T-helper 22 cell (primary cell): ENCODE measurements around the gene CATSPER3.

Experiments used
- DNase-seq: peaks from one replicate; pipeline ENCODE4 v3.0.0-alpha.2; 2020; ENCODE audit warnings: low read depth

The CATSPER3 gene

GRCh38 chr5:134967607-134968006, at the start of gene CATSPER3:
Gene CATSPER3 (plus strand): TSS chr5:134967907. CDS start chr5:134967992, 85 bp downstream.
- DNase-seq, result no peak

GRCh38 chr5:134918861-134919260, 48.8 kb upstream of the CATSPER3 start:
- DNase-seq, result no peak

GRCh38 chr5:134920848-134921575, 46.7 kb upstream of the CATSPER3 start:
- DNase-seq, result no peak

- DNase-seq, result no peak
These were observed 35.2 kb upstream of the CATSPER3 start for GRCh38 chr5:134932508-134932907.

- no peak for DNase-seq
These were observed 33.5 kb upstream of the CATSPER3 start for GRCh38 chr5:134934202-134934601.

GRCh38 chr5:134935711-134936602, 31.8 kb upstream of the CATSPER3 start:
- DNase-seq, result no peak

GRCh38 chr5:134937526-134937925, 30.2 kb upstream of the CATSPER3 start:
- no peak for DNase-seq

GRCh38 chr5:134938030-134938429, 29.7 kb upstream of the CATSPER3 start:
- no peak for DNase-seq

- no peak for DNase-seq
These were observed 28.2 kb upstream of the CATSPER3 start for GRCh38 chr5:134939500-134939899.

- no peak for DNase-seq
These were observed 24.2 kb upstream of the CATSPER3 start for GRCh38 chr5:134943547-134943946.

- DNase-seq, result no peak
These were observed 23.1 kb upstream of the CATSPER3 start for GRCh38 chr5:134944630-134945029.

GRCh38 chr5:134945041-134945440, 22.7 kb upstream of the CATSPER3 start:
- no peak for DNase-seq

- DNase-seq, result no peak
These were observed 18.8 kb upstream of the CATSPER3 start for GRCh38 chr5:134948911-134949310.

GRCh38 chr5:134949316-134949715, 18.4 kb upstream of the CATSPER3 start:
- no peak for DNase-seq

- no peak for DNase-seq
These were observed 9.6 kb upstream of the CATSPER3 start for GRCh38 chr5:134957920-134958608.

GRCh38 chr5:134958755-134959154, 9.0 kb upstream of the CATSPER3 start:
- no peak for DNase-seq

GRCh38 chr5:134963098-134963497, 4.6 kb upstream of the CATSPER3 start:
- DNase-seq, result no peak

GRCh38 chr5:134964359-134965270, 3.1 kb upstream of the CATSPER3 start:
- DNase-seq, result no peak

GRCh38 chr5:134965271-134965825, 2.4 kb upstream of the CATSPER3 start:
- no peak for DNase-seq

- no peak for DNase-seq
These were observed 348 bp downstream of the CATSPER3 start for GRCh38 chr5:134968055-134968454.

- DNase-seq, result no peak
These were observed 1.5 kb downstream of the CATSPER3 start for GRCh38 chr5:134969166-134969565.
